ENCODE measurements around the gene SYF2. TPM values are rescaled to one million over a fixed set of nuclear protein-coding genes. Genes with fewer than 3 reads are reported as not detected.
A peak's percentile ranks its signal among the peaks of the same experiment; 100 is the strongest.
"Not testable (repeated sequence)": the region's sequence is repeated elsewhere in the genome, so short reads cannot be mapped to it uniquely, and the experiment has no call there.

The SYF2 gene
- 26.3 and 26.5 TPM in 2 replicates for total RNA-seq
- long read RNA-seq, transcript SYF2-201 (7 exons, 1,345 nt), result major isoform, 29 of 34 reads
- long read RNA-seq, partial matches to known transcripts, result 3 of 34 reads
- long read RNA-seq, other reads (novel, unspliced or antisense), result 1 of 34 reads

GRCh38 chr1:25232027-25232865, at the start of gene SYF2:
Gene SYF2 (minus strand): TSS chr1:25232502. CDS start chr1:25232467, 35 bp downstream.
- Mint-ChIP-seq H3K4me1 (peaks cover 10% of the 10 kb centered on the region), H3K9me3 (no peaks in the 10 kb centered on the region), H3K4me3 (no peak within 1 kb of the TSS), H3K27me3 (ENCODE audit: low read depth) (no peaks in the 10 kb centered on the region), H3K36me3 (ENCODE audit: low read depth) (peaks cover 3% of the 10 kb centered on the region), H3K27ac (ENCODE audit: unreplicated experiment) (no peak within 1 kb of the TSS)
- TF ChIP-seq CTCF (conservative IDR thresholded peaks at IDR 0.05), result no peak
- peak; percentile 85 for DNase-seq (ENCODE audit: low read depth, low spot score)

GRCh38 chr1:25279693-25280111, 47.4 kb upstream of the SYF2 start:
- not testable (repeated sequence) for H3K4me3 Mint-ChIP-seq; H3K9me3 Mint-ChIP-seq; H3K36me3 Mint-ChIP-seq (ENCODE audit: low read depth); DNase-seq (ENCODE audit: low read depth, low spot score); H3K27ac Mint-ChIP-seq (ENCODE audit: unreplicated experiment); H3K4me1 Mint-ChIP-seq; H3K27me3 Mint-ChIP-seq (ENCODE audit: low read depth)

GRCh38 chr1:25278790-25279189, 46.5 kb upstream of the SYF2 start:
- not testable (repeated sequence) for H3K4me3 Mint-ChIP-seq; DNase-seq (ENCODE audit: low read depth, low spot score); H3K27me3 Mint-ChIP-seq (ENCODE audit: low read depth); H3K27ac Mint-ChIP-seq (ENCODE audit: unreplicated experiment); H3K4me1 Mint-ChIP-seq; H3K9me3 Mint-ChIP-seq; H3K36me3 Mint-ChIP-seq (ENCODE audit: low read depth)

GRCh38 chr1:25278358-25278757, 46.1 kb upstream of the SYF2 start:
- not testable (repeated sequence) for H3K9me3 Mint-ChIP-seq

GRCh38 chr1:25277295-25277694, 45.0 kb upstream of the SYF2 start:
- not testable (repeated sequence) for H3K4me3 Mint-ChIP-seq; DNase-seq (ENCODE audit: low read depth, low spot score); H3K27ac Mint-ChIP-seq (ENCODE audit: unreplicated experiment); H3K9me3 Mint-ChIP-seq; H3K4me1 Mint-ChIP-seq; H3K36me3 Mint-ChIP-seq (ENCODE audit: low read depth); H3K27me3 Mint-ChIP-seq (ENCODE audit: low read depth)

More at GRCh38 chr1:25278358-25278757, 46.1 kb upstream of the SYF2 start:
- not testable (repeated sequence) for H3K36me3 Mint-ChIP-seq (ENCODE audit: low read depth); H3K27me3 Mint-ChIP-seq (ENCODE audit: low read depth); H3K4me1 Mint-ChIP-seq; H3K4me3 Mint-ChIP-seq; DNase-seq (ENCODE audit: low read depth, low spot score); H3K27ac Mint-ChIP-seq (ENCODE audit: unreplicated experiment)

- not testable (repeated sequence) for H3K36me3 Mint-ChIP-seq (ENCODE audit: low read depth); H3K4me3 Mint-ChIP-seq; H3K4me1 Mint-ChIP-seq; H3K27ac Mint-ChIP-seq (ENCODE audit: unreplicated experiment); DNase-seq (ENCODE audit: low read depth, low spot score); H3K9me3 Mint-ChIP-seq; H3K27me3 Mint-ChIP-seq (ENCODE audit: low read depth)
Measured at GRCh38 chr1:25275648-25276047, 43.3 kb upstream of the SYF2 start.

- not testable (repeated sequence) for H3K36me3 Mint-ChIP-seq (ENCODE audit: low read depth); H3K27me3 Mint-ChIP-seq (ENCODE audit: low read depth); H3K27ac Mint-ChIP-seq (ENCODE audit: unreplicated experiment); H3K4me1 Mint-ChIP-seq; DNase-seq (ENCODE audit: low read depth, low spot score); H3K9me3 Mint-ChIP-seq
- peak within 1 kb of the TSS; percentile 27 for H3K4me3 Mint-ChIP-seq
Measured at GRCh38 chr1:25272238-25272637, 39.9 kb upstream of the SYF2 start, which contains the start of gene RHD. Gene RHD (plus strand): TSS chr1:25272509. CDS start chr1:25272548, 39 bp downstream.

- peak overlapping the region; percentile 87 for H3K4me3 Mint-ChIP-seq
- not testable (repeated sequence) for H3K36me3 Mint-ChIP-seq (ENCODE audit: low read depth); DNase-seq (ENCODE audit: low read depth, low spot score); H3K9me3 Mint-ChIP-seq; H3K27me3 Mint-ChIP-seq (ENCODE audit: low read depth); H3K27ac Mint-ChIP-seq (ENCODE audit: unreplicated experiment)
- peaks cover 12% of the 10 kb centered on the region for H3K4me1 Mint-ChIP-seq
Measured at GRCh38 chr1:25268143-25268760, 36.0 kb upstream of the SYF2 start.

GRCh38 chr1:25267288-25268142, 35.2 kb upstream of the SYF2 start:
- H3K9me3 Mint-ChIP-seq; H3K36me3 Mint-ChIP-seq (ENCODE audit: low read depth); H3K27ac Mint-ChIP-seq (ENCODE audit: unreplicated experiment); H3K27me3 Mint-ChIP-seq (ENCODE audit: low read depth): not testable (repeated sequence)
- Mint-ChIP-seq H3K4me3 (peak overlapping the region; percentile 87), H3K4me1 (peaks cover 12% of the 10 kb centered on the region)
- peak; percentile 55 for DNase-seq (ENCODE audit: low read depth, low spot score)

- peak overlapping the region; percentile 90 for H3K4me3 Mint-ChIP-seq
- not testable (repeated sequence) for H3K36me3 Mint-ChIP-seq (ENCODE audit: low read depth); H3K27me3 Mint-ChIP-seq (ENCODE audit: low read depth); H3K9me3 Mint-ChIP-seq; DNase-seq (ENCODE audit: low read depth, low spot score)
- H3K27ac Mint-ChIP-seq (ENCODE audit: unreplicated experiment), result peak overlapping the region; percentile 58
- peaks cover 12% of the 10 kb centered on the region for H3K4me1 Mint-ChIP-seq
Measured at GRCh38 chr1:25266554-25267287, 34.4 kb upstream of the SYF2 start.

- not testable (repeated sequence) for H3K36me3 Mint-ChIP-seq (ENCODE audit: low read depth); DNase-seq (ENCODE audit: low read depth, low spot score); H3K4me1 Mint-ChIP-seq; H3K4me3 Mint-ChIP-seq; H3K9me3 Mint-ChIP-seq; H3K27me3 Mint-ChIP-seq (ENCODE audit: low read depth); H3K27ac Mint-ChIP-seq (ENCODE audit: unreplicated experiment)
Measured at GRCh38 chr1:25260336-25260735, 28.0 kb upstream of the SYF2 start.

All from neural crest cell (in vitro differentiated cells).